HL-60 (cell line): Measurements from ENCODE around the gene SHMT1.

Experiments
- CTCF ChIP-seq: IDR thresholded peaks from one replicate; pipeline ENCODE4 v1.5.1; 2011; ENCODE audit warnings: low read length, control low read depth, inconsistent platforms; ENCODE audit not compliant: insufficient read depth
- GABPA ChIP-seq: IDR thresholded peaks from 2 replicates; pipeline ENCODE4 v1.6.1; 2012; ENCODE audit warnings: low read depth
- POLR2AphosphoS5 ChIP-seq: IDR thresholded peaks from 2 replicates; pipeline ENCODE4 v1.6.1; 2012; ENCODE audit warnings: low read depth
- REST ChIP-seq: IDR thresholded peaks from 2 replicates; pipeline ENCODE4 v1.6.1; 2012; ENCODE audit warnings: low read depth; ENCODE audit not compliant: insufficient replicate concordance

- no peak for TF ChIP-seq CTCF
- no peak for TF ChIP-seq REST
- no peak for TF ChIP-seq GABPA
- no peak for TF ChIP-seq POLR2AphosphoS5
These were observed 5.6 kb upstream of the SHMT1 start for GRCh38 chr17:18368946-18369345.
